ENCODE results near the gene CTRB2.
"Not testable (repeated sequence)": the region's sequence is repeated elsewhere in the genome, so short reads cannot be mapped to it uniquely, and the experiment has no call there.

The CTRB2 gene

GRCh38 chr16:75205961-75206748 is 806 bp downstream of the CTRB2 start:
- not testable (repeated sequence) for DNase-seq (ENCODE audit: low read depth in 3 of 3)

- DNase-seq (ENCODE audit: low read depth in 3 of 3): not testable (repeated sequence)
Observed at GRCh38 chr16:75205438-75205837, 1.5 kb downstream of the CTRB2 start.

GRCh38 chr16:75204905-75205304 is 2.1 kb downstream of the CTRB2 start:
- not testable (repeated sequence) for DNase-seq (ENCODE audit: low read depth in 3 of 3)

GRCh38 chr16:75204410-75204758 is 2.6 kb downstream of the CTRB2 start:
- DNase-seq (ENCODE audit: low read depth in 3 of 3): no peak

- DNase-seq (ENCODE audit: low read depth in 3 of 3): no peak
Observed at GRCh38 chr16:75203667-75204409, 3.1 kb downstream of the CTRB2 start.

GRCh38 chr16:75203096-75203495 is 3.9 kb downstream of the CTRB2 start:
- DNase-seq (ENCODE audit: low read depth in 3 of 3): no peak

- DNase-seq (ENCODE audit: low read depth in 3 of 3): no peak
Observed at GRCh38 chr16:75202069-75202590, 4.8 kb downstream of the CTRB2 start.

GRCh38 chr16:75198135-75198600 is 8.8 kb downstream of the CTRB2 start:
- DNase-seq (ENCODE audit: low read depth in 3 of 3): no peak

- no peak for DNase-seq (ENCODE audit: low read depth in 3 of 3)
Observed at GRCh38 chr16:75197522-75198134, 9.3 kb downstream of the CTRB2 start.

GRCh38 chr16:75196836-75197235 is 10.1 kb downstream of the CTRB2 start:
- no peak for DNase-seq (ENCODE audit: low read depth in 3 of 3)

GRCh38 chr16:75195811-75196790 is 10.9 kb downstream of the CTRB2 start:
- DNase-seq (ENCODE audit: low read depth in 3 of 3): no peak

- DNase-seq (ENCODE audit: low read depth in 3 of 3): no peak
Observed at GRCh38 chr16:75193730-75194444, 13.1 kb downstream of the CTRB2 start.

GRCh38 chr16:75193265-75193650 is 13.7 kb downstream of the CTRB2 start:
- no peak for DNase-seq (ENCODE audit: low read depth in 3 of 3)

- DNase-seq (ENCODE audit: low read depth in 3 of 3): no peak
Observed at GRCh38 chr16:75192606-75193264, 14.2 kb downstream of the CTRB2 start.

- DNase-seq (ENCODE audit: low read depth in 3 of 3): no peak
Observed at GRCh38 chr16:75189638-75190245, 17.2 kb downstream of the CTRB2 start.

GRCh38 chr16:75188832-75189477 is 18.0 kb downstream of the CTRB2 start:
- no peak for DNase-seq (ENCODE audit: low read depth in 3 of 3)

GRCh38 chr16:75181630-75182029 is 25.3 kb downstream of the CTRB2 start:
- no peak for DNase-seq (ENCODE audit: low read depth in 3 of 3)

GRCh38 chr16:75179208-75179607 is 27.8 kb downstream of the CTRB2 start:
- DNase-seq (ENCODE audit: low read depth in 3 of 3): no peak

- no peak for DNase-seq (ENCODE audit: low read depth in 3 of 3)
Observed at GRCh38 chr16:75176926-75177325, 30.0 kb downstream of the CTRB2 start.

All from stimulated activated CD4-positive, alpha-beta T cell treated with anti-CD3 and anti-CD28 coated beads, TNF-alpha, amount 100 ng/mL, for 4 hours (primary cell).